Progenitor cell of endocrine pancreas (in vitro differentiated cells): ENCODE data around the gene CHRND. TPM values are rescaled to one million over a fixed set of nuclear protein-coding genes. Genes with fewer than 3 reads are reported as not detected.

Experiments
- DNase-seq: peaks from one replicate; pipeline ENCODE4 v3.0.0; 2021; ENCODE audit warnings: low spot score; ENCODE audit not compliant: unreplicated experiment
- H3K27ac Mint-ChIP-seq: 2 replicates; pipeline ENCODE4 v1.8.0; 2021; ENCODE audit warnings: mild to moderate bottlenecking, moderate library complexity, mixed read lengths
- H3K27me3 Mint-ChIP-seq: 2 replicates; pipeline ENCODE4 v1.8.0; 2021; ENCODE audit warnings: mixed read lengths
- H3K36me3 Mint-ChIP-seq: 2 replicates; pipeline ENCODE4 v1.8.0; 2022; ENCODE audit warnings: mixed read lengths; ENCODE audit not compliant: insufficient read depth
- H3K4me1 Mint-ChIP-seq: 2 replicates; pipeline ENCODE4 v1.8.0; 2021; ENCODE audit warnings: low read depth, mixed read lengths
- H3K4me3 Mint-ChIP-seq: 2 replicates; pipeline ENCODE4 v1.8.0; 2021; ENCODE audit warnings: low read depth, mild to moderate bottlenecking, moderate library complexity, mixed read lengths
- H3K9me3 Mint-ChIP-seq: 2 replicates; pipeline ENCODE4 v1.8.0; 2021; ENCODE audit warnings: low read depth, mixed read lengths
- long read RNA-seq: library from polyadenylated mRNA; unstranded; transcript quantifications from one replicate; pipeline ENCODE4 v2.0.0, GENCODE V29; 2020
- total RNA-seq: library from RNA; stranded (reverse); gene quantifications from 2 replicates; pipeline ENCODE4 v1.2.1, GENCODE V29; 2021
- TF ChIP-seq, protein P1 (sequence below): fragments of 200-600 bp; sonication (generic); IDR thresholded peaks from one replicate; pipeline ENCODE4 v1.5.0; 2021; ENCODE audit warnings: antibody characterized with exemption, mild to moderate bottlenecking; ENCODE audit not compliant: unreplicated experiment

Gene CHRND
- total RNA-seq, result 0.12 TPM in 1 of 2 replicates, not detected in the other
- long read RNA-seq, partial matches to known transcripts, result 0 of 1 reads
- long read RNA-seq, other reads (novel, unspliced or antisense), result 1 of 1 reads

GRCh38 chr2:232525791-232526371 is at the start of gene CHRND:
CHRND (plus strand) TSS chr2:232526160; CDS start chr2:232526216, 56 bp downstream.
- Mint-ChIP-seq H3K4me1 (peaks cover 1% of the 10 kb centered on the region), H3K27ac (no peak within 1 kb of the TSS), H3K27me3 (peaks cover 40% of the 10 kb centered on the region), H3K9me3 (no peaks in the 10 kb centered on the region), H3K36me3 (no peaks in the 10 kb centered on the region), H3K4me3 (no peak within 1 kb of the TSS)
- TF ChIP-seq, protein P1, sequence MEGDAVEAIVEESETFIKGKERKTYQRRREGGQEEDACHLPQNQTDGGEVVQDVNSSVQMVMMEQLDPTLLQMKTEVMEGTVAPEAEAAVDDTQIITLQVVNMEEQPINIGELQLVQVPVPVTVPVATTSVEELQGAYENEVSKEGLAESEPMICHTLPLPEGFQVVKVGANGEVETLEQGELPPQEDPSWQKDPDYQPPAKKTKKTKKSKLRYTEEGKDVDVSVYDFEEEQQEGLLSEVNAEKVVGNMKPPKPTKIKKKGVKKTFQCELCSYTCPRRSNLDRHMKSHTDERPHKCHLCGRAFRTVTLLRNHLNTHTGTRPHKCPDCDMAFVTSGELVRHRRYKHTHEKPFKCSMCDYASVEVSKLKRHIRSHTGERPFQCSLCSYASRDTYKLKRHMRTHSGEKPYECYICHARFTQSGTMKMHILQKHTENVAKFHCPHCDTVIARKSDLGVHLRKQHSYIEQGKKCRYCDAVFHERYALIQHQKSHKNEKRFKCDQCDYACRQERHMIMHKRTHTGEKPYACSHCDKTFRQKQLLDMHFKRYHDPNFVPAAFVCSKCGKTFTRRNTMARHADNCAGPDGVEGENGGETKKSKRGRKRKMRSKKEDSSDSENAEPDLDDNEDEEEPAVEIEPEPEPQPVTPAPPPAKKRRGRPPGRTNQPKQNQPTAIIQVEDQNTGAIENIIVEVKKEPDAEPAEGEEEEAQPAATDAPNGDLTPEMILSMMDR, result no peak
- DNase-seq, result no peak

GRCh38 chr2:232476791-232477190 is 49.2 kb upstream of the CHRND start:
- peaks cover 6% of the 10 kb centered on the region for H3K9me3 Mint-ChIP-seq
- DNase-seq, result no peak
- H3K4me1 Mint-ChIP-seq, result no peaks in the 10 kb centered on the region
- no peak overlapping the region for H3K4me3 Mint-ChIP-seq
- H3K36me3 Mint-ChIP-seq, result no peaks in the 10 kb centered on the region
- TF ChIP-seq, protein P1, result no peak
- H3K27ac Mint-ChIP-seq, result no peak overlapping the region
- peaks cover 42% of the 10 kb centered on the region for H3K27me3 Mint-ChIP-seq

GRCh38 chr2:232477751-232478510 is 48.0 kb upstream of the CHRND start:
- no peak overlapping the region for H3K27ac Mint-ChIP-seq
- no peak overlapping the region for H3K4me3 Mint-ChIP-seq
- TF ChIP-seq, protein P1, result no peak
- no peaks in the 10 kb centered on the region for H3K4me1 Mint-ChIP-seq
- no peaks in the 10 kb centered on the region for H3K36me3 Mint-ChIP-seq
- peaks cover 39% of the 10 kb centered on the region for H3K27me3 Mint-ChIP-seq
- DNase-seq, result no peak
- H3K9me3 Mint-ChIP-seq, result peaks cover under 1% of the 10 kb centered on the region

DNA sequence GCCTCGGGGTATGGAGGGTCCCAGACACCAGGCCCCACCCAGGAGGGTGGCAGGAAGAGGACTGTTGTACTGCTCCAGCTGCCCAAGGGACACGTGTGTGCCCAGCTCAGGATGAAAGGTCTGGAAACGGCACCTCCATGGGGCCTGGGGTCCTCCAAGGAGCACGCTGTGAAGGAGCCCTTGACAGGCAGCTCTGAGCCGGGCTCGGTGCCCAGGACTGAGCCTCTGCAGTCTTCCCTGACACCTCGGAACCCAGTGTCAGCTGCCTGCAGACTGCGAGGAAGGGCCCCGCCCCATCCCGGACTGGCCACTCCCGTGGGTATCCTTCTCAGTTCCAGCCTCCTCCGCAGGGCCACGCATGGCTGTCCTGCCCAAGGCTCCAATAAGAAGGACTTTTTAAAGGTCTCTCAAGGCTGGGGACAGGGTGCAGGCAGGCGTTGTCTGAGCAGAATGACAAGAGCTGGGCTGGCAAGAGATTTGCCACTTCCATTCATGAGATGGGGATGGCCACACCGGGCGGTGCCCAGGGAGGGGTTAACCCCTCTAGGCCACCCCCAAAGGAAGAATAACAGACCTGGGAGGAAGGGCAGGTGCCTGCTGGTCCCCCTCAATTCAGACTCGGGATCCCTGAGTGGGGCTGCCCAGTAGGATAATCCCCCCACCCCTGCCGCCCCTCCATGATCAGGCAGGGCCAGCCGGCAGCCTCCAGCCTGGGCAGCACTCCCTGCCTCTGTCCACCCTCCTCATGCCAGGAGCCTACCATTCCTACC is 47.2 kb upstream of the CHRND start:
- TF ChIP-seq, protein P1, result no peak
- no peak overlapping the region for H3K27ac Mint-ChIP-seq
- H3K9me3 Mint-ChIP-seq, result no peaks in the 10 kb centered on the region
- DNase-seq, result no peak
- peaks cover 37% of the 10 kb centered on the region for H3K27me3 Mint-ChIP-seq
- no peaks in the 10 kb centered on the region for H3K4me1 Mint-ChIP-seq
- H3K36me3 Mint-ChIP-seq, result no peaks in the 10 kb centered on the region
- no peak overlapping the region for H3K4me3 Mint-ChIP-seq
